Eye (tissue), 1 donor: ENCODE measurements around the gene YWHAG.
A peak's percentile ranks its signal among the peaks of the same experiment; 100 is the strongest.
"Not testable (repeated sequence)": the region's sequence is repeated elsewhere in the genome, so short reads cannot be mapped to it uniquely, and the experiment has no call there.

ENCODE experiments used
- DNase-seq: peaks from one replicate; pipeline ENCODE4 v3.0.0-alpha.2; 2015

Gene YWHAG

GRCh38 chr7:76377186-76377918, 18.6 kb upstream of the YWHAG start:
- DNase-seq: no peak

- no peak for DNase-seq
Observed at GRCh38 chr7:76375251-76375650, 16.5 kb upstream of the YWHAG start.

DNA sequence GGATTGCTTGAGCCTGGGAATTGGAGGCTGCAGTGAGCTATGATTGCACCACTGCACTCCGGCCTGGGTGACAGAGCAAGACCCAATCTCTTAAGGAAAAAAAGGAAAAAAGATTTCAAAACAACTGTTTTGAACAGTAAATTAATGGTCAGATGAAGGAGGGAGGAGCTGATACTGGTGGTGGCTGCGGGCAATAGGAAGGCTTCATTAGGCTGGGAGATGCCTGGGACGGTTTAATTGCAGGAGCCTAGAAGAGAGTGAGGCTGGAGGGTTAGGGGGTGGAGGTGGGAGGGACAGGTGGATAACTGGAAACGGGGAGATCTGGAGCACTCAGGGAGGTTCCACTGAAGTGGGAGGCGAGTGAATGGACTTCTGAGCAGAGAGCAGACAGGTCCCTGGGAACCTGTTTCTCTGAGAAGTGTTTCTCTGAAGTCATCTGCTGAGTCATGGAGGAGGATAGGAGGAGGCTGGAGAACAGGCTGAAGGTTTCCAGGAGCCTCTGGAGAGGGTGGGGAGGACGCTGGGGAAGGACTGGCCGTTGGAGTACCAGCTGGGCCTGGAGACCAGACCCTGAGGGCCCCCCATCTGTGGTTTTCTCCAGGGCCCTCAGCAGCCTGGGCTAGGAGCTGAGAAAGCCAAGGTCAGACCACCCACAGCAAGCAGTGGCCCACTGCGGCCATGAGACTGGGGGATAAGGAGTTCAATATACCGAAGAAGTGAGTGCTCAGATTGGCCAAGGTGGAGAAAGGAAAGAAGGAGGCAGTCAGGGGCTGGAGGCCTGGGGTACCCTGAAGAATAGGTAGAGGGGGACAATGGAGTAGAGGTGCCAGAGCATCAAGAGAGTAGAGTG, 14.4 kb upstream of the YWHAG start:
- DNase-seq: no peak

GRCh38 chr7:76371396-76371795, 12.6 kb upstream of the YWHAG start:
- no peak for DNase-seq

- DNase-seq: no peak
Observed at GRCh38 chr7:76369018-76369417, 10.2 kb upstream of the YWHAG start.

DNA sequence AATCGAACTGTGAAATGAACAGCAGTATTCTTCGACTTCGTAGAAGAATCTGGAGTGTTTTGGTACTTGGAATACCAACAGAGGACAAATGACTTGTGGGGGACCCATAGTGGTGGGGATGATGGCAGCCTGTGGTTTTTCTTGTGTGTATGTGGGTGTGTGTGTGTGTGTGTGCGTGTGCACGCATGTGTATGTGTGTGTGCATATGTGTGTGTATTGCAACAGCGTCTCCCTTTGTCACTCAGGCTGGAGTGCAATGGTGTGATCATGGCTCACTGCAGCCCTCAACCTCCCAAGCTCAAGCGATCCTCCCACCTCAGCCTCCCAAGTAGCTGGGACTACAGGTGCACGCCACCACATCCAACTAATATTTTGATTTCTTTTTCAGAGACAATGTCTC, 9.4 kb upstream of the YWHAG start:
- DNase-seq: no peak

DNA sequence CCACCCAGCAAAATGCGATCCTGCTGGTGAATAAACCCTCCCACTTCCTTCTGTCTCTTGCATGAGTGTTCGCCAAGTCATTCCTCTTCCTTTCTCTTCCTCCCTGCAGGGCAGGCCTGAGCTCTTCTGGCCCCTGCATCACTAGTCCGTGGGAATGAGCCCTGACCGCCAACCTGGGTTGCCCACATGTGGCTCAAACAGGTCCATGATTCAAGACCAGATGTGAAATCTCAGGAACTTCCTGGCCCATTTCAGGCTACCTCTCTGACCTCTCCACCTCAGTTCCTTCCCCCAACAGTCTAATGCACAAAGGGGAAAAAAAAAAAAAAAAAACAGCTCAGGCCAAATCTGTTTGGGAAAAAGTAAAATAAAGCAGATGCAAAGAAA, 5.4 kb upstream of the YWHAG start:
- no peak for DNase-seq

DNA sequence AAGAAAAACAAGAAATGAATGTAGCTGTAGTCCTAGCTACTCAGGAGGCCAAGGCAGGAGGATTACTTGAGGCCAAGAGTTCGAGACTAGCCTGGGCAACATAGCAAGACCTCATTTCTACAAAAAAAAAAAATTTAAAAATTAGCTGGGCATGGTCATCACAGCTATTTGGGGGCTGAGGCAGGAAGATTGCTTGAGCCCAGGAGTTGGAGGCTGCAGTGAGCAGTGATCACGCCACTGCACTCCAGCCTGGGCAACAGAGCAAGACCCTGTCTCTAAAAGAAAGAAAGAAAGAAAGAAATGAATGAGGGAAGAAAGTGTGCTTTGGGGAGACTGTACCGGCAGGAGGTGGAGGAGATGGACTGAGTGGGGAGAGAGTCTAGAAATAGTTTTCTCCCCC, 5.0 kb upstream of the YWHAG start:
- DNase-seq: not testable (repeated sequence)

- DNase-seq: no peak
Observed at GRCh38 chr7:76359978-76360638, 1.3 kb upstream of the YWHAG start.

GRCh38 chr7:76359111-76359977, 553 bp upstream of the YWHAG start:
- DNase-seq: peak; percentile 99

DNA sequence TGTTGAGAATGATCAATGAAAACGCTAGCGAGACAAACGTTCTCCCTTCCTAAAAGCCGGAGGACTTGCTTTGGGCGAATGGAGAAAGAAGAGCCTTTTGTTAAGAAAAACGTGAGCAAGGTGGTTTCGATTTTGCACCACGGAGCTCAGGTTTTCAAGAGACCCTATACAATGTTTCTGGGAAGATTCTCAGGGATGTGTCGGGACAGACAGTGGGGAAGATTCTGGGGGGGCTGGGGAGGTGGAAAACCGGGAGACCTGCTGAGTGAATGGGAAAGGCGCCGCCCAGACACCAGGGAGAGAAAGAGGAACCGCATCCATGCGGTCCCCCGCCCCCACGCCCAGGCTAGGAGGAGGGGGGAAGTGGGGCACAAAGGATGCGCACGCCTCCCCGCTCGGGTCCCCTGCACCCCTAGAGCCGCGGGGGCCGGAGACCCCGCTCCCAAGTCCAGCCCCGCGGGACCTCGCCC, 745 bp downstream of the YWHAG start:
- peak; percentile 89 for DNase-seq

GRCh38 chr7:76357475-76358010, 1.2 kb downstream of the YWHAG start:
- DNase-seq: peak; percentile 85

GRCh38 chr7:76356823-76357222, 2.0 kb downstream of the YWHAG start:
- DNase-seq: peak; percentile 84

- DNase-seq: no peak
Observed at GRCh38 chr7:76356115-76356514, 2.7 kb downstream of the YWHAG start.

DNA sequence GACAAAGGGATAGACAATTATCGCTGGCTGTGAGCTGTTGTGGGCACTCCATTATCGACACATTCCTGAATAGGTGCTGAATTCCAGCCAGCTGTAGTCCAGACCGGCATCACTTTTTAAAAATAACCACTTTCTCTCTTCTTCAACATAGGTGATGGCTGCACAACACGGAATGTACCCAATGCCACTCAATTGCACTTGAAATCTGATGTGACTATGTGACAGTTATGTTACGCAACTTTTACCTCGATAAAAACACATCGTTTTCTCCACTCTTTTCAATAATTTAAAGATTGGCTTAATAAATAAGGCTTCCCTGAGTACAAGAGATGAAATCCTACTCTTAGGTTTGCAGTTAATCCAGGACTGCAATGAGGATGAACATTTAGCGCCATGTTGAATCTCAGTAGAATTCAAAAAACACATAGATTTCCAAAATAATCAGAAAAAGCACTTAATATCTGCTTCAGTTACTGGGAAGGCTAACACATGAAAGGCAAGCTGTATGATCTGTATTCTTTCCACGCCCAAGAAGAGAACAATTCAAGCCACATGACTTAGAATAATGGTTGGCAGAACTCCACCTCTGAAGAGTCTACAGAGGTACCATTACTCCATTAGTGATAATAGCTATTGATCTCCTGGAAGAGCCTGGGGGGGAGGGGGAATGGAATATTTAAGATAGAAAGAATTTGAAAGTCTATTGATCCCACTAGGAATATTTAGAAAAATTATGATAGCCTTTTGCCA, 3.6 kb downstream of the YWHAG start:
- no peak for DNase-seq

DNA sequence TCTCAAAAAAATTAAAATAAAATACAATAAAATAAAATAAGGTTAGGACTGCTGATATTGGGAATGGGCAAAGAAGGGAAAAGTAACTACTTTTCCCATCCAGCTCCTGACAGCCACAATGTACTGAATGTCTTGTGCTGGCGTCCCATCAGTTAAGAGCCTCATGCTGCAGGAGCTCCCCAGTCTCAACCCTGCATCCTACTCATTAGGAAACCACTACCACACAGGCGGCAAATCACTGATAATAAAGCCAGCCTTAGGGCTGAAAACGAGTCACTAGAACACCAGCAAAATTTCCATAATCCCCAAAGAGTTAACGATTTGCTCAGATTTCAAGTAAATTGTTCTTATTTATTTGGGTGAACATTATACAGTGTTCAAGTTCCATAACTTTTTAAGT, 4.3 kb downstream of the YWHAG start:
- DNase-seq: no peak

- no peak for DNase-seq
Observed at GRCh38 chr7:76353744-76354143, 5.0 kb downstream of the YWHAG start.

GRCh38 chr7:76352193-76352592, 6.6 kb downstream of the YWHAG start:
- no peak for DNase-seq

- no peak for DNase-seq
Observed at GRCh38 chr7:76351372-76351771, 7.4 kb downstream of the YWHAG start.

DNA sequence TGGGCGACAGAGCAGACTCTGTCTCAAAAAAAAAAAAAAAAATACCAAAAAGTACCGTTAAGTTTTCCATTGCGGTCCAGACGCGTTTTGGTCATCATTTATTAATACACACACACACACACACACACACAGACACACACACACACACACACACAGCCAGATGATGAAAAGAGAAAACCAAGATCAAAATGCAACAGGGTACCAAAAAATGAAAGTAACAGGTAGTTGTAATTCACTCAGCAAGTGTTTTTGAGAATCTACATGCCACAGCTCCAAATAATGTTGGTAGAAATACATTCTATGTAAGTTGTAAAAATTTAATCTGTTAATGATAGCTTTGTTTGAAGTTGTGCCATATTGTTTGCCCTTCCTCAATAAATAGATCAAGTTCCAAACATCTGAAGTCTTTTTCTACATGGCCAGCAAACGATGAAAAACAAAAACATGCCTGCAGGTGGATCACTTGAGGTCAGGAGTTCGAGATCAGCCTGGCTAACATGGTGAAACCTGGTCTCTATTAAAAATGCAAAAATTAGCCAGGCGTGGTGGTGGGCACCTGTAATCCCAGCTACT, 9.4 kb downstream of the YWHAG start:
- no peak for DNase-seq

DNA sequence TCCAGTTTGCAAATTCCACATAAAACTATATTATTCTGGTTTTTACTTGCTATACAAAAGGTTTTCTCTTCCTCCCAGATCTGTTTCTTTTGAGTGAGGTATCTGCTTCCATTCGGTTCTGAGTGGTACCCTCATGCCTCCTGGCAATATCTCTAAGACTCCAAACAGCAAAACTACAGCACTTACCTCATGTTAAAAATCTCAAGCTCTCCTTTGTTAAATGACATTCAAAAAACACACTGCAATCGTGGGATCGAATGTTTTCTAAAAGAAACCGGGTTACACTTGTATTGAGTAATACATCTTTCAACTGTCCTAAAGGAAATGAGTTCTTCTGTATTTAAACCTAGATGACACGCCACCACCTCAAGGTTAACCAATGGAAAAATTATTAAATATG, 11.1 kb downstream of the YWHAG start:
- DNase-seq: no peak
